Activated T-cell treated with anti-CD3 and anti-CD28 coated beads, Interleukin-2, amount 50 U/mL, for 24 hours (primary cell): ENCODE results near the gene PSMD2.

Experiments used
- DNase-seq: peaks from one replicate; pipeline ENCODE4 v3.0.0-alpha.2; 2020
- H3K27ac Mint-ChIP-seq: 2 replicates; pipeline ENCODE4 v1.8.0; 2020; ENCODE audit warnings: mild to moderate bottlenecking, mixed read lengths
- H3K27me3 Mint-ChIP-seq: 2 replicates; pipeline ENCODE4 v1.8.0; 2020; ENCODE audit warnings: mixed read lengths
- H3K36me3 Mint-ChIP-seq: 2 replicates; pipeline ENCODE4 v1.8.0; 2020; ENCODE audit warnings: low read depth, mixed read lengths
- H3K4me1 Mint-ChIP-seq: 2 replicates; pipeline ENCODE4 v1.8.0; 2020; ENCODE audit warnings: low read depth, mixed read lengths
- H3K4me3 Mint-ChIP-seq: 2 replicates; pipeline ENCODE4 v1.8.0; 2020; ENCODE audit warnings: mild to moderate bottlenecking, moderate library complexity, mixed read lengths
- H3K9me3 Mint-ChIP-seq: 2 replicates; pipeline ENCODE4 v1.8.0; 2020; ENCODE audit warnings: mixed read lengths

PSMD2 gene

GRCh38 chr3:184298759-184299487 is at the start of gene PSMD2:
Gene PSMD2, plus strand, starts transcription at chr3:184299241. Its CDS starts 26 bp downstream, at chr3:184299267.
- Mint-ChIP-seq H3K36me3 (peaks cover 46% of the 10 kb centered on the region), H3K4me1 (peaks cover 41% of the 10 kb centered on the region), H3K4me3 (peak within 1 kb of the TSS; percentile 88), H3K27me3 (no peaks in the 10 kb centered on the region), H3K9me3 (no peaks in the 10 kb centered on the region), H3K27ac (peak within 1 kb of the TSS; percentile 95)
- peak; percentile 98 for DNase-seq

GRCh38 chr3:184249412-184250166 is 49.5 kb upstream of the PSMD2 start, which contains the start of gene EEF1AKMT4:
Gene EEF1AKMT4, plus strand, starts transcription at chr3:184249672. Its CDS starts 23 bp downstream, at chr3:184249695.
- peak within 1 kb of the TSS; percentile 85 for H3K4me3 Mint-ChIP-seq
- DNase-seq = peak; percentile 95
- no peaks in the 10 kb centered on the region for H3K9me3 Mint-ChIP-seq
- no peaks in the 10 kb centered on the region for H3K27me3 Mint-ChIP-seq
- peaks cover 44% of the 10 kb centered on the region for H3K36me3 Mint-ChIP-seq
- peaks cover 22% of the 10 kb centered on the region for H3K4me1 Mint-ChIP-seq
- H3K27ac Mint-ChIP-seq = peak within 1 kb of the TSS; percentile 99

GRCh38 chr3:184250167-184250828 is 48.7 kb upstream of the PSMD2 start:
- peak overlapping the region; percentile 85 for H3K4me3 Mint-ChIP-seq
- H3K9me3 Mint-ChIP-seq = no peaks in the 10 kb centered on the region
- peaks cover 26% of the 10 kb centered on the region for H3K4me1 Mint-ChIP-seq
- H3K36me3 Mint-ChIP-seq = peaks cover 36% of the 10 kb centered on the region
- DNase-seq = peak; percentile 91
- H3K27ac Mint-ChIP-seq = peak overlapping the region; percentile 99
- H3K27me3 Mint-ChIP-seq = no peaks in the 10 kb centered on the region

GRCh38 chr3:184255291-184256039 is 43.6 kb upstream of the PSMD2 start:
- Mint-ChIP-seq H3K36me3 (peaks cover 14% of the 10 kb centered on the region), H3K9me3 (peaks cover 2% of the 10 kb centered on the region), H3K27ac (peak overlapping the region; percentile 75), H3K27me3 (peaks cover 13% of the 10 kb centered on the region), H3K4me1 (peaks cover 19% of the 10 kb centered on the region), H3K4me3 (no peak overlapping the region)
- DNase-seq = peak; percentile 33

GRCh38 chr3:184257083-184257915 is 41.7 kb upstream of the PSMD2 start:
- Mint-ChIP-seq H3K9me3 (peaks cover 2% of the 10 kb centered on the region), H3K36me3 (peaks cover 14% of the 10 kb centered on the region), H3K4me3 (no peak overlapping the region), H3K27ac (no peak overlapping the region), H3K4me1 (peaks cover 29% of the 10 kb centered on the region), H3K27me3 (peaks cover 25% of the 10 kb centered on the region)
- DNase-seq = no peak

GRCh38 chr3:184258926-184259325 is 40.1 kb upstream of the PSMD2 start:
- peaks cover 12% of the 10 kb centered on the region for H3K36me3 Mint-ChIP-seq

GRCh38 chr3:184259396-184259877 is 39.6 kb upstream of the PSMD2 start:
- Mint-ChIP-seq H3K4me1 (peaks cover 37% of the 10 kb centered on the region), H3K36me3 (peaks cover 12% of the 10 kb centered on the region), H3K4me3 (peak overlapping the region; percentile 13), H3K27me3 (peaks cover 39% of the 10 kb centered on the region), H3K9me3 (peaks cover 2% of the 10 kb centered on the region), H3K27ac (no peak overlapping the region)
- DNase-seq = no peak

More at GRCh38 chr3:184258926-184259325, 40.1 kb upstream of the PSMD2 start:
- H3K27ac Mint-ChIP-seq = no peak overlapping the region
- no peak for DNase-seq
- peaks cover 2% of the 10 kb centered on the region for H3K9me3 Mint-ChIP-seq
- H3K4me3 Mint-ChIP-seq = no peak overlapping the region
- H3K4me1 Mint-ChIP-seq = peaks cover 37% of the 10 kb centered on the region
- H3K27me3 Mint-ChIP-seq = peaks cover 34% of the 10 kb centered on the region

- peak overlapping the region; percentile 76 for H3K27ac Mint-ChIP-seq
- H3K4me3 Mint-ChIP-seq = peak overlapping the region; percentile 67
- peaks cover 12% of the 10 kb centered on the region for H3K36me3 Mint-ChIP-seq
- H3K27me3 Mint-ChIP-seq = peaks cover 45% of the 10 kb centered on the region
- H3K9me3 Mint-ChIP-seq = peaks cover 2% of the 10 kb centered on the region
- H3K4me1 Mint-ChIP-seq = peaks cover 33% of the 10 kb centered on the region
- DNase-seq = peak; percentile 59
These were observed 38.9 kb upstream of the PSMD2 start for GRCh38 chr3:184259878-184260723.

GRCh38 chr3:184260724-184261269 is 38.2 kb upstream of the PSMD2 start:
- DNase-seq = no peak
- Mint-ChIP-seq H3K27me3 (peaks cover 48% of the 10 kb centered on the region), H3K9me3 (no peaks in the 10 kb centered on the region), H3K36me3 (peaks cover 12% of the 10 kb centered on the region), H3K27ac (peak overlapping the region; percentile 76), H3K4me3 (peak overlapping the region; percentile 67), H3K4me1 (peaks cover 26% of the 10 kb centered on the region)

- H3K27ac Mint-ChIP-seq = peak within 1 kb of the TSS; percentile 76
- no peaks in the 10 kb centered on the region for H3K9me3 Mint-ChIP-seq
- H3K4me3 Mint-ChIP-seq = peak within 1 kb of the TSS; percentile 83
- DNase-seq = peak; percentile 73
- H3K27me3 Mint-ChIP-seq = peaks cover 52% of the 10 kb centered on the region
- peaks cover 24% of the 10 kb centered on the region for H3K4me1 Mint-ChIP-seq
- peaks cover 12% of the 10 kb centered on the region for H3K36me3 Mint-ChIP-seq
These were observed 37.7 kb upstream of the PSMD2 start, which contains the start of gene CAMK2N2 for GRCh38 chr3:184261270-184261853. Gene CAMK2N2, minus strand, starts transcription at chr3:184261553. Its CDS starts 268 bp downstream, at chr3:184261285.

GRCh38 chr3:184261854-184262763 is 36.9 kb upstream of the PSMD2 start:
- Mint-ChIP-seq H3K4me1 (peaks cover 24% of the 10 kb centered on the region), H3K4me3 (peak overlapping the region; percentile 83), H3K27me3 (peaks cover 54% of the 10 kb centered on the region), H3K36me3 (peaks cover 12% of the 10 kb centered on the region), H3K27ac (peak overlapping the region; percentile 72), H3K9me3 (no peaks in the 10 kb centered on the region)
- DNase-seq = no peak
